A549 (cell line): Measurements from ENCODE around the gene PCGF1. TPM values are rescaled to one million over a fixed set of nuclear protein-coding genes. Genes with fewer than 3 reads are reported as not detected.
"Not testable (repeated sequence)": the region's sequence is repeated elsewhere in the genome, so short reads cannot be mapped to it uniquely, and the experiment has no call there.

Experiments
- ATAC-seq, 2 experiments: fragments of 200-7000 bp in 1 of 2; fragments of >200 bp in 1 of 2; cut with Nextera tagmentation in 1 of 2; cut with Tn5 transposase in 1 of 2; 3 replicates each; pipeline versions ENCODE4 v1.8.0 to v1.9.1; 2018 to 2020; ENCODE audit warnings: mild to moderate bottlenecking in 1 of 2, moderate library complexity in 1 of 2
- CTCF ChIA-PET: fragments of 300-600 bp; sonication (Branson Sonifier 250); formaldehyde crosslinking; extraction: SDS; loops from one replicate; lab custom pipeline; 2021; ENCODE audit warnings: antibody characterized with exemption, inconsistent platforms; lab: Yijun Ruan, JAX
- POLR2A ChIA-PET: fragments of 350-600 bp; formaldehyde crosslinking; extraction: SDS; loops from one replicate; lab custom pipeline; 2021; ENCODE audit warnings: antibody characterized with exemption, inconsistent platforms; lab: Yijun Ruan, JAX
- DNase-seq, 2 experiments: peaks; one replicate each; pipeline versions ENCODE4 v3.0.0 to v3.0.0-alpha.2; 2011 to 2016; ENCODE audit warnings: low read depth in 1 of 2, low spot score in 1 of 2
- FAIRE-seq: peaks from 2 replicates; lab custom pipeline; 2011; peaks lifted over from hg19 to GRCh38; lab: Jason Lieb, UNC
- H3K27ac ChIP-seq, 2 experiments: fragments of >200 bp; sonication (Bioruptor Twin); formaldehyde crosslinking; 3 replicates each; pipeline ENCODE4 v1.5.1; 2016 to 2017
- H3K4me1 ChIP-seq: fragments of >200 bp; sonication (Bioruptor Twin); formaldehyde crosslinking; 3 replicates; pipeline ENCODE4 v1.6.1; 2016
- H3K4me2 ChIP-seq: fragments of >200 bp; sonication (Bioruptor Twin); formaldehyde crosslinking; 3 replicates; pipeline ENCODE4 v1.6.1; 2016
- H3K4me3 ChIP-seq: fragments of >200 bp; sonication (Bioruptor Twin); formaldehyde crosslinking; 3 replicates; pipeline ENCODE4 v1.5.1; 2016
- H3K9me3 ChIP-seq: fragments of >200 bp; sonication (Bioruptor Twin); formaldehyde crosslinking; 3 replicates; pipeline ENCODE4 v1.6.1; 2016
- CBX8 ChIP-seq: fragments of 200-600 bp; sonication (generic); IDR thresholded peaks from 2 replicates; pipeline ENCODE4 v1.6.1; 2016
- CEBPB ChIP-seq, 2 experiments: fragments of >200 bp in 1 of 2; sonication (Bioruptor Twin) in 1 of 2; formaldehyde crosslinking in 1 of 2; IDR thresholded peaks; 2 replicates each; pipeline ENCODE4 v1.6.1; 2012 to 2016
- CHD2 ChIP-seq: fragments of 150-350 bp; IDR thresholded peaks from 2 replicates; pipeline ENCODE4 v1.6.1; 2014; ENCODE audit warnings: low read length; ENCODE audit not compliant: partially characterized antibody
- CHD4 ChIP-seq: fragments of 200-600 bp; sonication (generic); IDR thresholded peaks from 2 replicates; pipeline ENCODE4 v1.6.1; 2016; ENCODE audit warnings: antibody characterized with exemption, mild to moderate bottlenecking, borderline replicate concordance
- EHF ChIP-seq: fragments of 250-450 bp; sonication (Bioruptor Pico); IDR thresholded peaks from 2 replicates; pipeline ENCODE4 v1.5.0; 2020; ENCODE audit warnings: mild to moderate bottlenecking
- EP300 ChIP-seq, 2 experiments: fragments of >200 bp; sonication (Bioruptor Twin); formaldehyde crosslinking; IDR thresholded peaks; 2 replicates in 1 of 2; 3 replicates in 1 of 2; pipeline ENCODE4 v1.6.1; 2016 to 2017
- ESRRA ChIP-seq: fragments of 150-350 bp; IDR thresholded peaks from 2 replicates; pipeline ENCODE4 v1.6.1; 2014; ENCODE audit warnings: mild to moderate bottlenecking, low read length, borderline replicate concordance
- FOSL2 ChIP-seq, 2 experiments: fragments of 450-650 bp in 1 of 2; fragments of >200 bp in 1 of 2; sonication (Bioruptor Twin) in 1 of 2; formaldehyde crosslinking; IDR thresholded peaks; 2 replicates each; pipeline versions ENCODE4 v1.5.0 to v1.6.1; 2016 to 2020; ENCODE audit warnings: mild to moderate bottlenecking in 1 of 2, moderate library complexity in 1 of 2
- GATA3 ChIP-seq: IDR thresholded peaks from 2 replicates; pipeline ENCODE4 v1.6.1; 2012; ENCODE audit warnings: borderline replicate concordance
- HDAC2 ChIP-seq: fragments of 200-600 bp; sonication (generic); IDR thresholded peaks from 2 replicates; pipeline ENCODE4 v1.6.1; 2016
- HOXA7 ChIP-seq: fragments of 250-450 bp; sonication (Bioruptor Pico); IDR thresholded peaks from 2 replicates; pipeline ENCODE4 v1.5.0; 2020; ENCODE audit warnings: mild to moderate bottlenecking, moderate library complexity
- KDM1A ChIP-seq: fragments of 200-600 bp; sonication (generic); IDR thresholded peaks from 2 replicates; pipeline ENCODE4 v1.6.1; 2016; ENCODE audit warnings: low read depth, mild to moderate bottlenecking
- KDM5A ChIP-seq: fragments of 200-600 bp; sonication (generic); IDR thresholded peaks from 2 replicates; pipeline ENCODE4 v1.6.1; 2016; ENCODE audit warnings: antibody characterized with exemption, mild to moderate bottlenecking
- MAFK ChIP-seq: fragments of 450-650 bp; IDR thresholded peaks from 2 replicates; pipeline ENCODE4 v1.6.1; 2014; ENCODE audit not compliant: partially characterized antibody
- NFE2L2 ChIP-seq: fragments of 150-350 bp; conservative IDR thresholded peaks from 2 replicates; pipeline ENCODE4 v1.6.1; 2014; ENCODE audit warnings: low read length
- NR3C1 ChIP-seq: fragments of >200 bp; sonication (Bioruptor Twin); formaldehyde crosslinking; IDR thresholded peaks from 3 replicates; pipeline ENCODE4 v1.6.1; 2017
- PHF8 ChIP-seq: fragments of 200-600 bp; sonication (generic); IDR thresholded peaks from 2 replicates; pipeline ENCODE4 v1.6.1; 2016; ENCODE audit warnings: low read depth, mild to moderate bottlenecking, antibody characterized with exemption, moderate library complexity, borderline replicate concordance
- POLR2A ChIP-seq: IDR thresholded peaks from 2 replicates; pipeline ENCODE4 v1.6.1; 2012; ENCODE audit warnings: mild to moderate bottlenecking, low read length
- POLR2AphosphoS2 ChIP-seq: conservative IDR thresholded peaks from 2 replicates; pipeline ENCODE4 v1.6.1; 2012; ENCODE audit warnings: low read length, improper control_type of control experiment, inconsistent platforms
- RCOR1 ChIP-seq: fragments of 150-350 bp; IDR thresholded peaks from 2 replicates; pipeline ENCODE4 v1.6.1; 2014; ENCODE audit warnings: antibody characterized with exemption, low read length, low read depth
- RFX5 ChIP-seq: fragments of 450-650 bp; IDR thresholded peaks from 2 replicates; pipeline ENCODE4 v1.7.1; 2014; ENCODE audit warnings: antibody characterized with exemption, mild to moderate bottlenecking, moderate library complexity
- ZC3H11A ChIP-seq: fragments of 450-650 bp; IDR thresholded peaks from 2 replicates; pipeline ENCODE4 v1.6.1; 2014; ENCODE audit warnings: antibody characterized with exemption, mild to moderate bottlenecking
- ZNF302 ChIP-seq: fragments of 250-450 bp; sonication (Bioruptor Pico); IDR thresholded peaks from 2 replicates; pipeline ENCODE4 v1.9.0; 2021; ENCODE audit warnings: inconsistent platforms, mild to moderate bottlenecking, moderate library complexity
- ZSCAN20 ChIP-seq: fragments of 250-450 bp; sonication (Bioruptor Pico); IDR thresholded peaks from 2 replicates; pipeline ENCODE4 v1.8.0; 2022; ENCODE audit warnings: mild to moderate bottlenecking, moderate library complexity
- WGBS: methylation state at CpG from one replicate; pipeline ENCODE4 v1.1.6; 2017; ENCODE audit errors: missing lambda C conversion rate; 5-methylcytosine and 5-hydroxymethylcytosine counted together
- polyA plus RNA-seq, 4 experiments: library from polyadenylated mRNA; depleted of rRNA in 3 of 4; stranded (reverse); fragments of >200 nt; fragmentation: RNase III in 1 of 4; extraction: RNeasy Plus Mini Kit Qiagen cat#74134 plus additional on column Dnase treatment in 1 of 4; gene quantifications; 2 replicates in 3 of 4; 3 replicates in 1 of 4; pipeline ENCODE4 v1.2.3, GENCODE V29; 2011 to 2017
- TF ChIP-seq, protein P1 (sequence below): IDR thresholded peaks from 2 replicates; pipeline ENCODE4 v1.6.1; 2012
- TF ChIP-seq, protein P2 (sequence below): fragments of 200-600 bp; sonication (generic); IDR thresholded peaks from 2 replicates; pipeline ENCODE4 v1.6.1; 2016; ENCODE audit warnings: antibody characterized with exemption, mild to moderate bottlenecking, moderate library complexity
- TF ChIP-seq, protein P3 (sequence below): IDR thresholded peaks from 2 replicates; pipeline ENCODE4 v1.6.1; 2012

The PCGF1 gene
- polyA plus RNA-seq, 2 of the 4 experiments (the other 2 are of a cell fraction): 32.2 to 53.6 TPM

DNA sequence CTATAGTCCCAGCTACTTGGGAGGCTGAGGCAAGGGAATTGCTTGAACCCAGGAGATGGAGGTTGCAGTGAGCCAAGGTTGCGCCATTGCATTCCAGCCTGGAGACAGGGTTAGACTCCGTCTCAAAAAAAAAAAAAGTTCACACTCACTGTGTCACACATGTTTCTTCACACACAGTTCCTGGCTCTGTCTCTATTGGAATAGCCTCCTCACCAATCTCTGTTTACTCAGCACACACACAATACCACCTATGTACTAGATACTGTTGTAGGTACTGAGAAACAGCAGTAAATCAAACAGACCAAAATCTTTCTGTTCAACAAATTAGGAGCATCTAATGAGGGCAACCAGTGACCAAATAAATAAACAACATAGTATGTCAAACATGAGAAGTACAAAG lies 21.4 kb downstream of the PCGF1 start:
- TF ChIP-seq RFX5: no peak
- TF ChIP-seq RCOR1: no peak
- no peak for TF ChIP-seq NR3C1
- TF ChIP-seq EP300 (IDR thresholded peaks at IDR 0.05): no peak
- no peak for TF ChIP-seq HOXA7
- no peak for TF ChIP-seq CHD4
- TF ChIP-seq, protein P1, sequence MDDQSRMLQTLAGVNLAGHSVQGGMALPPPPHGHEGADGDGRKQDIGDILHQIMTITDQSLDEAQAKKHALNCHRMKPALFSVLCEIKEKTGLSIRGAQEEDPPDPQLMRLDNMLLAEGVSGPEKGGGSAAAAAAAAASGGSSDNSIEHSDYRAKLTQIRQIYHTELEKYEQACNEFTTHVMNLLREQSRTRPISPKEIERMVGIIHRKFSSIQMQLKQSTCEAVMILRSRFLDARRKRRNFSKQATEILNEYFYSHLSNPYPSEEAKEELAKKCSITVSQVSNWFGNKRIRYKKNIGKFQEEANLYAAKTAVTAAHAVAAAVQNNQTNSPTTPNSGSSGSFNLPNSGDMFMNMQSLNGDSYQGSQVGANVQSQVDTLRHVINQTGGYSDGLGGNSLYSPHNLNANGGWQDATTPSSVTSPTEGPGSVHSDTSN: no peak
- no peak for TF ChIP-seq FOSL2 (IDR thresholded peaks at IDR 0.05)
- no peak for TF ChIP-seq FOSL2 (CRISPR knock-in tag; IDR thresholded peaks at IDR 0.05)
- no peak for TF ChIP-seq NFE2L2
- H3K4me3 ChIP-seq: no peak overlapping the region
- ChIA-PET POLR2A (no interaction called here), CTCF (interaction anchor here (8.2 to 13.8 kb wide), 2 partner anchors 12 to 101 kb away, joined by 152 to 184 read pairs; partner anchors contain the start of gene LBX2)
- no peak overlapping the region for H3K4me2 ChIP-seq
- WGBS: 91% methylated on average over 2 of the region's 2 CpGs
- DNase-seq (no peak), ATAC-seq (no peak), FAIRE-seq (no peak)
- no peaks in the 10 kb centered on the region for H3K9me3 ChIP-seq
- peaks cover 15% of the 10 kb centered on the region for H3K4me1 ChIP-seq
- no peak overlapping the region for H3K27ac ChIP-seq

DNA sequence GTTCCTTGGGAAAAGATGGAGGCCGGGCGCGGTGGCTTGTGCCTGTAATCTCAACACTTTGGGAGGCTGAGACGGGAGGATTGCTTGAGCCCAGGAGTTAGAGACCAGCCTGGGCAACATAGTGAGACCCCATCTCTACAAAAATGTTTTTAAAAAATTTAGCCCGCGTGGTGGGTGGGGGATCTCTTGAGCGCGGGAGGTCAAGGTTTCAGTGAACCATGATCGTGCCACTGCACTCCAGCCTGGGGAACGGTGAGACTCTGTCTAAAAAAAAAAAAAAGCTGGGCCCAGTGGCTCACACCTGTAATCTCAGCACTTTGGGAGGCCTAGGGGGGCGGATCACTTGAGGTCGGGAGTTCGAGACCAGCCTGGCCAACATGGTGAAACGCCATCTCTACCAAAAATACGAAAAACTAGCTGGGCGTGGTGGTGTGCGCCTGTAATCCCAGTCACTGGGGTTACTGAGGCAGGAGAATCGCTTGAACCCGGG lies 23.8 kb downstream of the PCGF1 start:
- DNase-seq, H3K9me3 ChIP-seq, ATAC-seq, FAIRE-seq: not testable (repeated sequence)
- ChIA-PET CTCF (interaction anchor here (0.6 to 13.8 kb wide), 24 partner anchors 10 to 126 kb away, joined by 3 to 184 read pairs (median 8); partner anchors contain the start of genes AUP1, DQX1, HTRA2 and INO80B), POLR2A (interaction anchor here (0.8 to 3.1 kb wide), 10 partner anchors 11 to 107 kb away, joined by 3 to 28 read pairs (median 8); partner anchors contain the start of genes INO80B, MRPL53, PCGF1 and WBP1)
- WGBS: 70% methylated on average over 19 of the region's 19 CpGs
- Histone ChIP-seq H3K27ac (peak overlapping the region; percentile 85 to 97), H3K4me1 (peaks cover 20% of the 10 kb centered on the region), H3K4me3 (peak overlapping the region; percentile 70), H3K4me2 (peak overlapping the region; percentile 83)

DNA sequence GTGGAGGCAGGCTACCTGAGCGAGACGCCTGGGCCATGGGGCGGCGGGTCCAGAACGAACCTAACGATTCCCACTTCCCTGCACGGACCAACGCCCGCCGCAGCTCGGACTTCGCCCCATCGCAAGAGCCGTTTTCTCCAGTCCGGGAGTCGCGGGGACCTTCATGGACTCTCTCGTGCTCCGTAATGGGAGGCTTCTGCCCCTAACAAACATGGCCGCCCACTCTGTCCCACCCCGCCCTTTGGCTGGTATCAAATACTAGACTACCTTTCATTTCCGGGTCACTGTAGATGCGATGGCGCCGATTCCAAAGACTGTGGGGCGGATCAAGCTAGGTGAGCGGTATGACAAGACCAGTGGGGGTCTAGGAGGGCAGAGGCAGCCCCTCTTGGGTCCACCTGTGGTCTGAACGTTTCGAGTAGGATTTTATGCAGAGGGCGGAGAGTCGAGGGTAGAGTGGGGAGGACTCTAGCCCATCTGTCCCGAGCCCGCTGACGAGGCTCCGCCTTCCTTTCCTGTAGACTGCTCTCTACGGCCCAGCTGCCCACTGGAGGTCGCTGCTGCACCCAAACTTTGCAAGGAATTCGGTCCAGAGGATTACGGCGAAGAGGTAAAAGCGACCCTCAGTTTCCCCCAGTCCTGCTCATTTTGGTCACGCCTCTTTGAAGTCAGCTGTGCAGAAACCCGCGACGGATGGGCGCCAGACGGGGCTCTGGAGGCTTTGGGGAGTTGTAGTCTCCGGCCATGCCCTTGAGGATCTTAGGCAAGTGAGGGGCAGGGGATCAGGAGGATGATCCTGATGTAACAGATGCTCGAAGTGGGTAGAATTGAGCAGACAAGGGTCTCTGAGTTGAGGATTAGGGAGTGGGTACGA lies 24.5 kb downstream of the PCGF1 start, which contains the start of the genes CCDC142 and TTC31:
Gene CCDC142 (minus strand): TSS at position 198 of the 874 bp plus-strand sequence. CDS start 161 bp downstream, at position 37.
Gene TTC31 (plus strand): TSS at position 281 of the 874 bp plus-strand sequence. CDS start 15 bp downstream, at position 296.
- peak within 1 kb of the TSS; percentile 96 for H3K4me2 ChIP-seq
- H3K4me1 ChIP-seq: peaks cover 20% of the 10 kb centered on the region
- H3K27ac ChIP-seq: peak within 1 kb of the TSS; percentile 85 to 97
- H3K4me3 ChIP-seq: peak within 1 kb of the TSS; percentile 70
- no peaks in the 10 kb centered on the region for H3K9me3 ChIP-seq
- POLR2A ChIA-PET: interaction anchor here (0.8 to 3.1 kb wide), 16 partner anchors 10 to 108 kb away, joined by 3 to 28 read pairs (median 5); partner anchors contain the start of genes AUP1, HTRA2, INO80B and MOGS
- ATAC-seq (peak; percentile 96 to 97), DNase-seq (peak; percentile 95 to 97), FAIRE-seq (no peak)
- CTCF ChIA-PET: interaction anchor here (0.7 to 13.8 kb wide), 31 partner anchors 10 to 394 kb away, joined by 3 to 184 read pairs (median 7); partner anchors contain the start of genes AUP1, DQX1, HTRA2 and INO80B
- under 1% methylated on average over 50 of the region's 50 CpGs for WGBS
- TF ChIP-seq CHD2 (no peak), CBX8 (no peak), NR3C1 (no peak), EHF (CRISPR knock-in tag) (no peak), NFE2L2 (no peak), KDM1A (no peak), POLR2AphosphoS2 (no peak), POLR2A (peak; percentile 49), HDAC2 (peak; percentile 94; the same call in 1 of the 2 replicates), ZSCAN20 (CRISPR knock-in tag) (no peak), GATA3 (no peak), ESRRA (no peak), PHF8 (peak; percentile 84), ZC3H11A (no peak), KDM5A (peak; percentile 98), ZNF302 (no peak), MAFK (no peak), CEBPB (IDR thresholded peaks at IDR 0.05) (0 out of 4 replicates have a peak, but pooled peaks of 1 of the 2 experiments have one; percentile 4)
- TF ChIP-seq, protein P2, sequence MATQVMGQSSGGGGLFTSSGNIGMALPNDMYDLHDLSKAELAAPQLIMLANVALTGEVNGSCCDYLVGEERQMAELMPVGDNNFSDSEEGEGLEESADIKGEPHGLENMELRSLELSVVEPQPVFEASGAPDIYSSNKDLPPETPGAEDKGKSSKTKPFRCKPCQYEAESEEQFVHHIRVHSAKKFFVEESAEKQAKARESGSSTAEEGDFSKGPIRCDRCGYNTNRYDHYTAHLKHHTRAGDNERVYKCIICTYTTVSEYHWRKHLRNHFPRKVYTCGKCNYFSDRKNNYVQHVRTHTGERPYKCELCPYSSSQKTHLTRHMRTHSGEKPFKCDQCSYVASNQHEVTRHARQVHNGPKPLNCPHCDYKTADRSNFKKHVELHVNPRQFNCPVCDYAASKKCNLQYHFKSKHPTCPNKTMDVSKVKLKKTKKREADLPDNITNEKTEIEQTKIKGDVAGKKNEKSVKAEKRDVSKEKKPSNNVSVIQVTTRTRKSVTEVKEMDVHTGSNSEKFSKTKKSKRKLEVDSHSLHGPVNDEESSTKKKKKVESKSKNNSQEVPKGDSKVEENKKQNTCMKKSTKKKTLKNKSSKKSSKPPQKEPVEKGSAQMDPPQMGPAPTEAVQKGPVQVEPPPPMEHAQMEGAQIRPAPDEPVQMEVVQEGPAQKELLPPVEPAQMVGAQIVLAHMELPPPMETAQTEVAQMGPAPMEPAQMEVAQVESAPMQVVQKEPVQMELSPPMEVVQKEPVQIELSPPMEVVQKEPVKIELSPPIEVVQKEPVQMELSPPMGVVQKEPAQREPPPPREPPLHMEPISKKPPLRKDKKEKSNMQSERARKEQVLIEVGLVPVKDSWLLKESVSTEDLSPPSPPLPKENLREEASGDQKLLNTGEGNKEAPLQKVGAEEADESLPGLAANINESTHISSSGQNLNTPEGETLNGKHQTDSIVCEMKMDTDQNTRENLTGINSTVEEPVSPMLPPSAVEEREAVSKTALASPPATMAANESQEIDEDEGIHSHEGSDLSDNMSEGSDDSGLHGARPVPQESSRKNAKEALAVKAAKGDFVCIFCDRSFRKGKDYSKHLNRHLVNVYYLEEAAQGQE: no peak; the same call in 1 of the 2 replicates
- TF ChIP-seq, protein P3, sequence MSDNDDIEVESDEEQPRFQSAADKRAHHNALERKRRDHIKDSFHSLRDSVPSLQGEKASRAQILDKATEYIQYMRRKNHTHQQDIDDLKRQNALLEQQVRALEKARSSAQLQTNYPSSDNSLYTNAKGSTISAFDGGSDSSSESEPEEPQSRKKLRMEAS: peak; percentile 89
- TF ChIP-seq, protein P1: 0 out of 2 replicates have a peak, but pooled peaks have one; percentile 44
